ENCODE measurements around the gene LRRC57. TPM values are rescaled to one million over a fixed set of nuclear protein-coding genes. Genes with fewer than 3 reads are reported as not detected.

The LRRC57 gene
- total RNA-seq (10 to 100 TPM; 26.7 to 35.4 TPM), polyA plus RNA-seq (ENCODE audit: insufficient read depth, low read depth, low replicate concordance) (15.5 TPM)
- long read RNA-seq, donor 1, transcript LRRC57-202 (6 exons, 2,384 nt), result major isoform, 5 of 6 reads
- long read RNA-seq, donor 1, partial matches to known transcripts, result 0 of 6 reads
- long read RNA-seq, donor 1, other reads (novel, unspliced or antisense), result 0 of 6 reads
- long read RNA-seq, donor 2, partial matches to known transcripts, result 0 of 3 reads
- long read RNA-seq, donor 2, other reads (novel, unspliced or antisense), result 0 of 3 reads

- H3K4me3 ChIP-seq, result peak within 1 kb of the TSS; percentile 81 to 91
- no peaks in the 10 kb centered on the region for H3K36me3 ChIP-seq (ENCODE audit: low read depth, missing control alignments)
- peak within 1 kb of the TSS; percentile 91 to 94 for H3K27ac ChIP-seq
- TF ChIP-seq POLR2A (IDR thresholded peaks at IDR 0.05), result peak; percentile 17
- TF ChIP-seq CTCF (IDR thresholded peaks at IDR 0.05), result peak in 1 of 3 experiments; percentile 3
- intact Hi-C loops (cut with DNase I; ENCODE audit: low total_unique reads), result no loop called here
- peak; percentile 91 for DNase-seq
- WGBS, 2 donors, result 0% methylated on average over 29 to 54 of the region's 71 CpGs
- no peaks in the 10 kb centered on the region for H3K27me3 ChIP-seq
- peaks cover 17% of the 10 kb centered on the region for H3K4me1 ChIP-seq
- H3K9me3 ChIP-seq, result no peaks in the 10 kb centered on the region
Measured at GRCh38 chr15:42548249-42549031, at the start of gene LRRC57, which contains the start of gene HAUS2. Gene LRRC57 (minus strand): TSS chr15:42548793. CDS start chr15:42548434, 359 bp downstream. Gene HAUS2 (plus strand): TSS chr15:42548838. CDS start chr15:42548873, 35 bp downstream.

- Histone ChIP-seq H3K9me3 (no peaks in the 10 kb centered on the region), H3K36me3 (ENCODE audit: low read depth, missing control alignments) (no peaks in the 10 kb centered on the region), H3K4me3 (no peak overlapping the region), H3K4me1 (peaks cover 50% of the 10 kb centered on the region), H3K27me3 (no peaks in the 10 kb centered on the region), H3K27ac (peak overlapping the region; percentile 65 to 88)
- 33 to 34% methylated on average over 4 of the region's 4 CpGs for WGBS, 2 donors
- intact Hi-C loops (cut with DNase I; ENCODE audit: low total_unique reads), result no loop called here
- TF ChIP-seq POLR2A (IDR thresholded peaks at IDR 0.05) (no peak), CTCF (IDR thresholded peaks at IDR 0.05) (no peak)
- peak; percentile 54 for DNase-seq
Measured at GRCh38 chr15:42595626-42596240, 47.1 kb upstream of the LRRC57 start.

GRCh38 chr15:42594095-42594494 lies 45.5 kb upstream of the LRRC57 start:
- Histone ChIP-seq H3K4me3 (no peak overlapping the region), H3K27me3 (no peaks in the 10 kb centered on the region), H3K27ac (peak overlapping the region; percentile 81 to 88), H3K9me3 (no peaks in the 10 kb centered on the region), H3K36me3 (ENCODE audit: low read depth, missing control alignments) (no peaks in the 10 kb centered on the region), H3K4me1 (peaks cover 50% of the 10 kb centered on the region)
- no peak for DNase-seq
- TF ChIP-seq POLR2A (IDR thresholded peaks at IDR 0.05) (no peak), CTCF (IDR thresholded peaks at IDR 0.05) (no peak)
- intact Hi-C loops (cut with DNase I; ENCODE audit: low total_unique reads), result no loop called here
- 27 to 42% methylated on average over 5 of the region's 5 CpGs for WGBS, 2 donors

GRCh38 chr15:42593143-42593542 lies 44.5 kb upstream of the LRRC57 start:
- peaks cover 50% of the 10 kb centered on the region for H3K4me1 ChIP-seq
- no peaks in the 10 kb centered on the region for H3K27me3 ChIP-seq
- H3K9me3 ChIP-seq, result no peaks in the 10 kb centered on the region
- TF ChIP-seq CTCF (IDR thresholded peaks at IDR 0.05), result no peak
- no peak for TF ChIP-seq POLR2A (IDR thresholded peaks at IDR 0.05)
- H3K27ac ChIP-seq, result peak overlapping the region; percentile 81 to 88
- intact Hi-C loops (cut with DNase I; ENCODE audit: low total_unique reads), result no loop called here
- WGBS, 2 donors, result 52 to 57% methylated on average over 4 of the region's 4 CpGs
- H3K4me3 ChIP-seq, result no peak overlapping the region
- peak; percentile 58 for DNase-seq
- no peaks in the 10 kb centered on the region for H3K36me3 ChIP-seq (ENCODE audit: low read depth, missing control alignments)

Measured in testis (tissue), 5 donors.